22Rv1 (cell line): ENCODE data around the gene RACK1.

Experiments
- H3K27ac ChIP-seq: fragments of 450-650 bp; 2 replicates; pipeline ENCODE4 v1.5.1; 2017
- ZFX ChIP-seq: fragments of 450-650 bp; IDR thresholded peaks from 2 replicates; pipeline ENCODE4 v1.6.1; 2017; ENCODE audit warnings: antibody characterized with exemption, borderline replicate concordance
- TF ChIP-seq, protein P1 (sequence below): fragments of 450-650 bp; IDR thresholded peaks from 2 replicates; pipeline ENCODE4 v1.5.1; 2017; ENCODE audit warnings: mild to moderate bottlenecking

The RACK1 gene

DNA sequence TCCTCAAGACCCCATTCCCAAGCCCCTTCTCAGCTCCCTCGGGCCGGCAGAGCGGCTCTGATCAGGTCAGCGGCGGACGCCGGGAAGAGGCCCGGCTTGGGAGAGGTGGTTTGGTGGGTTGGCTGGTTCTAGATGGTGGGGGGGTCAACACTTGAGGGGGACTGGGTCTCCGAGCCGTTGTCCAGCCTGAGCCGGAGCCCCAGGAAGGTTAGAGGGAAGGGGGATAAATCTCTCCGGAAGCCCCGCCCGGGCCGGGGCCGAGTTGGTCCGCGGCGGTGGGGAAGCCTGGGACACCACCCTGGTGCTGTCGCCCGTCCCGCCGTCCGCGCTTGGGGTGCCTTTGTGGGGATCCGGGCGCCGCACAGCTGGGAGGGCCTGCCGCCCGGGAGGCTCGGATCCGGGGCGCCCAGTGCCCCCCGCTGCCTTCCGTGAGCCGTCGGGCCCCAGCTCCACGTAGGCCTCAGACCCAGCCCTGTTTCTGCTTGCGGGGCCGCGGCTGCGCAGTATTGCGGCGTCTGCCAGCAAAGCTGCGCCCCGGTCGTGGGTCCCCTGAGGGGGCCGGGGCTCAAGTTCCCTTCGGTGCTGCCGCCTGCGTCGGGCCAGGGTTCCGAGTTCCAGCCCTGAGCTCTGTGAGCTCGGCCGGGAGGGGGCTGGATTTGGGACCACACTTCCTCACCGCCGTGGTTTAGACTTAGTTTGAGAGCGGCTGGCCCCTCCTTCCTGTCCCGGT, 17.8 kb upstream of the RACK1 start:
- TF ChIP-seq, protein P1, sequence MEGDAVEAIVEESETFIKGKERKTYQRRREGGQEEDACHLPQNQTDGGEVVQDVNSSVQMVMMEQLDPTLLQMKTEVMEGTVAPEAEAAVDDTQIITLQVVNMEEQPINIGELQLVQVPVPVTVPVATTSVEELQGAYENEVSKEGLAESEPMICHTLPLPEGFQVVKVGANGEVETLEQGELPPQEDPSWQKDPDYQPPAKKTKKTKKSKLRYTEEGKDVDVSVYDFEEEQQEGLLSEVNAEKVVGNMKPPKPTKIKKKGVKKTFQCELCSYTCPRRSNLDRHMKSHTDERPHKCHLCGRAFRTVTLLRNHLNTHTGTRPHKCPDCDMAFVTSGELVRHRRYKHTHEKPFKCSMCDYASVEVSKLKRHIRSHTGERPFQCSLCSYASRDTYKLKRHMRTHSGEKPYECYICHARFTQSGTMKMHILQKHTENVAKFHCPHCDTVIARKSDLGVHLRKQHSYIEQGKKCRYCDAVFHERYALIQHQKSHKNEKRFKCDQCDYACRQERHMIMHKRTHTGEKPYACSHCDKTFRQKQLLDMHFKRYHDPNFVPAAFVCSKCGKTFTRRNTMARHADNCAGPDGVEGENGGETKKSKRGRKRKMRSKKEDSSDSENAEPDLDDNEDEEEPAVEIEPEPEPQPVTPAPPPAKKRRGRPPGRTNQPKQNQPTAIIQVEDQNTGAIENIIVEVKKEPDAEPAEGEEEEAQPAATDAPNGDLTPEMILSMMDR: no peak
- 0 out of 2 replicates have a peak, but pooled peaks have one; percentile 74 for TF ChIP-seq ZFX
- peak overlapping the region; percentile 90 for H3K27ac ChIP-seq

DNA sequence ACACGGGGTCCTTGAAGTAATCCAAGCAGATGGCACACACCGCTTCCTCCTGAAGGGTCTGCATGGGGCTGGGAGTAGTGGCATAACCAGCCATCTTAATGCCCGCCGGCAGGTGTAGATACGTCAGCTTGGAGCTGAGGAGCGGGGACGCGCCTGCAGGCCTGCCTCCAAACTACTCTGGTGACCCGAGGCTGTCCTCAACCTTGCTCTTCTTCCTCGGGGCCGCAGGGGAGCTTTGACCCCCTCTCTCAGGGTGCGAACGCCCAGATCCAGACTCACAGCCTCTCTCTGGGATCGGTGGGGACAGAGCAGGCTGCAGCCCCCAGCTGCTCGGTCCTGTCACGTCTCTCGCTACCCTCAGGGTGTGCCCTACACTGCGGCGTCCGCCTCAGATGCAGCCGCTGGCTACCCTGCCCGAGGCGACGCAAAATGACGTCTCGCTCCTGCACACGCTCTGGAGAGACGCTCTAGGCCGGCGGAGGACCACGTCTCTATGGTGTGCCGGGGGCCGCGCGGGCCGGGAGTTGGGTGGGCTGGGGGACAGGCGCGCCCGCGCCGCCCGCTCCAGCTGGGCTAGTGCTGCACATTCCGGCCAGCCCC, 17.1 kb upstream of the RACK1 start, which contains the start of gene TRIM52:
Gene TRIM52, minus strand, starts transcription at position 424 of the 600 bp plus-strand sequence. Its CDS starts 330 bp downstream, at position 94.
- peak within 1 kb of the TSS; percentile 90 for H3K27ac ChIP-seq
- TF ChIP-seq, protein P1: no peak
- TF ChIP-seq ZFX: no peak

DNA sequence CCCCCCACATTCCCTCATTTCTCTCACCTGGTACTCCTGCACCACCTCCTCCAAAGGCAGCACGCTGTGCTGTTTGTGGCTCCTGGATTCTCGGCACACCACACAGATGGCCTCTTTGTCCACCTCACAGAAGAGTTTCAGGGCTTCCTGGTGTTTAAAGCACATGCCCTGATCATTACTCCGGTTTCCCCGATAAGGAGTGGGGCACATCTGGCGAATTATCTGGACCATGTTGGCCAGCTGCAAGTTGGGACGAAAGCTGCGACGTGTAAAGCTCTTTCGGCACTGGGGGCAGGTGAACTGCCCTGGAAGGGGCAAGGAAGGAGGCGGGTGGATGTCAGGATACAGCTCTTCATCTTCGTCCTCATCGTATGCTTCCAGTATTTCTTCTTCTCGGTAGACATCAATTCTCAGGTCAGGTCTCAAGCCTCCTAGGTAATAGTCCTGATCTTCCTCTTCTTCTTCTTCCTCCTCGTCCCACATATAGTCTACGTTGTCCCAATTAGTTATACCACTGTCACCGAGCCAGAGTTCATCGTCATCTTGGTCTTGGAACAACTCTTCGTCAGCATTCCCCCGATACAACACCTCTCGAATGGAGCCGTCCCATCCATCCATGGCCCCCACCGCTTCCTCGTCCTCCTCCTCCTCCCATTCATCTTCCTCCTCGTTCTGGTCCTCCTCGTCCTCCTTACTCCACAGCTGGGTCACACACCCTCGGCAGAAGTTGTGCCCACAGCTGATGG, 16.4 kb upstream of the RACK1 start:
- peak overlapping the region; percentile 90 for H3K27ac ChIP-seq
- TF ChIP-seq ZFX: no peak
- TF ChIP-seq, protein P1: no peak

DNA sequence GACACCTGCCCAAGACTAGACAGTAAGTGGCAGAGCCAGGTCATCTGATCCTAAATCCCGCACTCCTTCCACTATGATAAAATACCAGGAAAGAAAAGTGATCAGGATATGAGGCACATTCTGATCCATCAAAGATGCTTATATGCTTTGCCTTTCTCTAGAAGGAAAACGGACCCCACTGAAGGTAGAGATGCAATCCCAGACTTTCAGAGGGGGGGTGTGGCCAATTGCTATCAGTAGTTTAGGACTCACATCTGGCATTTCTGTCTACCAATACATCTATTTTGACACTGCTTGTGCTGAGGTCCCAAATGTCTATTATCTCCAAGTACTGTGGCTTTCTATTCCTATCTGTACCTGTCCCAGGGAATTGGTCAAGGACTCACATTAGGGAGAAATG, 15.6 kb upstream of the RACK1 start:
- TF ChIP-seq ZFX: no peak
- TF ChIP-seq, protein P1: 0 out of 2 replicates have a peak, but pooled peaks have one; percentile 7
- H3K27ac ChIP-seq: peak overlapping the region; percentile 7; the same call in 1 of the 2 replicates

DNA sequence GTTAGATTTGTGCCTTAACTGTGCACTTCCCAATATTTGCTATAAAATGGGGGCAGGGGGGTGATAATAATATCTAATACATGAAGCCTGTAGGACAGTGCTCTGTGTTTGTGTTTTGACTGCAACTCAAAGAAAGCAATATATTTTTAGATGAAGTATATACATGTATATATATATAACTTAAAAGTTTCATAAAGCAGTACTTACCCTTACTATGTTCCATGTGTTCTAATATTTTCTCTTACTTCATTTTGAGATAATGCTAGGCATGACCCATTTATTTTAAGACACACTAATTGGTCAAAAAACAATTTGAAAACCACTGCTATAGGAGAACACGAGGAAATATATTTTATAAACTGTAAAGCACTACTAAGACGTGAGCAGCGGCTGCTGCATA, 14.9 kb upstream of the RACK1 start:
- peak overlapping the region; percentile 7; the same call in 1 of the 2 replicates for H3K27ac ChIP-seq
- TF ChIP-seq, protein P1: no peak
- no peak for TF ChIP-seq ZFX

- H3K27ac ChIP-seq: no peak overlapping the region
- TF ChIP-seq, protein P1: no peak
- no peak for TF ChIP-seq ZFX
Measured at GRCh38 chr5:181255836-181256578, 12.3 kb upstream of the RACK1 start.
